IMR-90 (cell line): ENCODE results near the gene OR6K6. TPM values are rescaled to one million over a fixed set of nuclear protein-coding genes. Genes with fewer than 3 reads are reported as not detected.

Source experiments
- ATAC-seq: fragments of 200-7000 bp; cut with Tn5 transposase; 2 replicates; pipeline ENCODE4 v1.9.1; 2020; ENCODE audit warnings: low read depth, mild to moderate bottlenecking, moderate library complexity
- BruUV-seq: library from RNA; stranded (reverse); fragments of 400-500 nt; replicated peaks from 2 replicates; lab custom pipeline; 2021; lab: Mats Ljungman, UMichigan
- CTCF ChIA-PET: fragments of 300-600 bp; formaldehyde crosslinking; extraction: SDS; loops from one replicate; lab custom pipeline; 2021; ENCODE audit warnings: antibody characterized with exemption; lab: Yijun Ruan, JAX
- POLR2A ChIA-PET: fragments of 300-600 bp; sonication (Branson Sonifier 250); formaldehyde crosslinking; loops from one replicate; lab custom pipeline; 2022; ENCODE audit warnings: antibody characterized with exemption; ENCODE audit not compliant: unreplicated experiment; lab: Charles Lee
- DNase-seq: peaks from one replicate; pipeline ENCODE4 v3.0.0; 2013
- H2AFZ ChIP-seq: replicated peaks from 2 replicates; pipeline ENCODE3; 2013; ENCODE audit warnings: low read length, mild to moderate bottlenecking; ENCODE audit not compliant: poor library complexity
- H2AK5ac ChIP-seq: 2 replicates; pipeline ENCODE4 v1.6.1; 2013; ENCODE audit warnings: low read depth, low read length, inconsistent platforms
- H2AK9ac ChIP-seq: replicated peaks from 2 replicates; pipeline ENCODE3; 2013; ENCODE audit warnings: mild to moderate bottlenecking, low read depth, low read length, moderate library complexity; ENCODE audit not compliant: poor library complexity
- H2BK120ac ChIP-seq: 2 replicates; pipeline ENCODE4 v1.6.1; 2013; ENCODE audit warnings: low read depth, low read length, inconsistent platforms
- H2BK15ac ChIP-seq: 3 replicates; pipeline ENCODE4 v1.6.1; 2013; ENCODE audit warnings: low read depth, low read length, inconsistent platforms
- H2BK20ac ChIP-seq: 2 replicates; pipeline ENCODE4 v1.6.1; 2013; ENCODE audit warnings: low read depth, mild to moderate bottlenecking, inconsistent platforms, low read length, moderate library complexity
- H2BK5ac ChIP-seq: 2 replicates; pipeline ENCODE4 v1.6.1; 2013; ENCODE audit warnings: mild to moderate bottlenecking, low read depth, low read length, inconsistent platforms; ENCODE audit not compliant: poor library complexity, severe bottlenecking
- H3K14ac ChIP-seq: replicated peaks from 2 replicates; pipeline ENCODE4 v1.6.1; 2013; ENCODE audit warnings: low read depth, low read length, inconsistent platforms
- H3K18ac ChIP-seq: 2 replicates; pipeline ENCODE4 v1.6.1; 2013; ENCODE audit warnings: low read depth, low read length, control low read depth
- H3K23ac ChIP-seq: 2 replicates; pipeline ENCODE4 v1.6.1; 2013; ENCODE audit warnings: low read depth, low read length, inconsistent platforms
- H3K27ac ChIP-seq: 2 replicates; pipeline ENCODE4 v1.5.1; 2013; ENCODE audit warnings: mild to moderate bottlenecking, control low read depth, low read length; ENCODE audit not compliant: insufficient read depth
- H3K27me3 ChIP-seq: 2 replicates; pipeline ENCODE4 v1.6.1; 2013; ENCODE audit warnings: low read length; ENCODE audit not compliant: control insufficient read depth, insufficient read depth
- H3K36me3 ChIP-seq: 2 replicates; pipeline ENCODE4 v1.6.1; 2013; ENCODE audit warnings: low read length, mixed read lengths; ENCODE audit not compliant: control insufficient read depth, insufficient read depth
- H3K4ac ChIP-seq: 2 replicates; pipeline ENCODE4 v1.6.1; 2013; ENCODE audit warnings: low read depth, low read length, inconsistent platforms
- H3K4me1 ChIP-seq: 2 replicates; pipeline ENCODE4 v1.6.1; 2013; ENCODE audit warnings: low read length, mixed read lengths; ENCODE audit not compliant: control insufficient read depth, insufficient read depth
- H3K4me2 ChIP-seq: 2 replicates; pipeline ENCODE4 v1.6.1; 2013; ENCODE audit warnings: low read depth, mild to moderate bottlenecking, control low read depth, low read length, moderate library complexity
- H3K4me3 ChIP-seq: 2 replicates; pipeline ENCODE4 v1.5.1; 2013; ENCODE audit warnings: low read depth, mild to moderate bottlenecking, control low read depth, low read length, moderate library complexity; ENCODE audit not compliant: insufficient read depth
- H3K56ac ChIP-seq: 2 replicates; pipeline ENCODE4 v1.6.1; 2013; ENCODE audit warnings: low read length, inconsistent platforms; ENCODE audit not compliant: insufficient read depth; ENCODE audit errors: extremely low read depth
- H3K79me1 ChIP-seq, 2 experiments: 2 replicates each; pipeline ENCODE4 v1.6.1; 2013; ENCODE audit warnings: low read length in 2 of 2, inconsistent platforms in 1 of 2, low read depth in 1 of 2
- H3K9ac ChIP-seq: 2 replicates; pipeline ENCODE4 v1.6.1; 2013; ENCODE audit warnings: low read depth, low read length, control low read depth
- H3K9me1 ChIP-seq: 2 replicates; pipeline ENCODE4 v1.6.1; 2013; ENCODE audit warnings: low read length, inconsistent platforms; ENCODE audit not compliant: insufficient read depth
- H3K9me3 ChIP-seq: 2 replicates; pipeline ENCODE4 v1.6.1; 2013; ENCODE audit warnings: low read length; ENCODE audit not compliant: control insufficient read depth, insufficient read depth
- H4K20me1 ChIP-seq: 2 replicates; pipeline ENCODE4 v1.6.1; 2013; ENCODE audit warnings: low read length, inconsistent platforms; ENCODE audit not compliant: insufficient read depth
- H4K5ac ChIP-seq: 2 replicates; pipeline ENCODE4 v1.6.1; 2013; ENCODE audit warnings: mild to moderate bottlenecking, low read depth, low read length, control low read depth
- H4K8ac ChIP-seq, 2 experiments: 2 replicates each; pipeline ENCODE4 v1.6.1; 2013; ENCODE audit warnings: low read depth in 2 of 2, low read length in 2 of 2, control low read depth in 1 of 2, inconsistent platforms in 1 of 2
- H4K91ac ChIP-seq: 2 replicates; pipeline ENCODE4 v1.6.1; 2013; ENCODE audit warnings: low read depth, low read length, inconsistent platforms; ENCODE audit not compliant: insufficient read depth
- BHLHE40 ChIP-seq: fragments of 150-350 bp; IDR thresholded peaks from 2 replicates; pipeline ENCODE4 v1.6.1; 2016; ENCODE audit warnings: mild to moderate bottlenecking, low read depth, low read length
- CEBPB ChIP-seq: IDR thresholded peaks from 2 replicates; pipeline ENCODE4 v1.6.1; 2012; ENCODE audit warnings: low read depth, low read length, improper control_type of control experiment
- CHD1 ChIP-seq: IDR thresholded peaks from 2 replicates; pipeline ENCODE4 v1.6.1; 2012; ENCODE audit warnings: low read depth, low read length, improper control_type of control experiment
- FOS ChIP-seq: fragments of 150-350 bp; IDR thresholded peaks from 2 replicates; pipeline ENCODE4 v1.6.1; 2016; ENCODE audit warnings: low read depth, low read length
- MAFK ChIP-seq: IDR thresholded peaks from 2 replicates; pipeline ENCODE4 v1.6.1; 2012; ENCODE audit warnings: low read depth, low read length, improper control_type of control experiment
- MAZ ChIP-seq: IDR thresholded peaks from 2 replicates; pipeline ENCODE4 v1.6.1; 2012; ENCODE audit warnings: low read depth, mild to moderate bottlenecking, low read length, improper control_type of control experiment, moderate library complexity, borderline replicate concordance
- MXI1 ChIP-seq: IDR thresholded peaks from 2 replicates; pipeline ENCODE4 v1.6.1; 2012; ENCODE audit warnings: low read depth, mild to moderate bottlenecking, low read length, moderate library complexity, borderline replicate concordance
- NFE2L2 ChIP-seq: fragments of 150-350 bp; IDR thresholded peaks from 2 replicates; pipeline ENCODE4 v1.6.1; 2016; ENCODE audit warnings: low read depth, mild to moderate bottlenecking, low read length
- POLR2A ChIP-seq: IDR thresholded peaks from 2 replicates; pipeline ENCODE4 v1.6.1; 2012; ENCODE audit warnings: mild to moderate bottlenecking, low read depth, low read length
- RAD21 ChIP-seq: IDR thresholded peaks from 2 replicates; pipeline ENCODE4 v1.6.1; 2012; ENCODE audit warnings: low read length, improper control_type of control experiment
- RCOR1 ChIP-seq: IDR thresholded peaks from 2 replicates; pipeline ENCODE4 v1.6.1; 2012; ENCODE audit warnings: mild to moderate bottlenecking, low read length, improper control_type of control experiment; ENCODE audit not compliant: insufficient replicate concordance
- RFX5 ChIP-seq: IDR thresholded peaks from 2 replicates; pipeline ENCODE4 v1.8.0; 2012; ENCODE audit warnings: low read depth, mild to moderate bottlenecking, low read length, moderate library complexity
- SMC3 ChIP-seq: fragments of 150-350 bp; IDR thresholded peaks from 2 replicates; pipeline ENCODE4 v1.6.1; 2016; ENCODE audit warnings: low read depth, mild to moderate bottlenecking, antibody characterized with exemption, low read length, moderate library complexity
- WGBS, 2 experiments: methylation state at CpG; one replicate each; pipeline versions ENCODE4 v1.1.5 to v1.1.7; 2013; ENCODE audit warnings: missing lambda C conversion rate in 2 of 2; ENCODE audit not compliant: insufficient read length in 1 of 2; ENCODE audit errors: extremely low coverage in 2 of 2; 5-methylcytosine and 5-hydroxymethylcytosine counted together
- dilution Hi-C: fragments of 300-500 bp; cut with HindIII; formaldehyde crosslinking; loops from one replicate; pipeline ENCODE4 v1.14.3; 2018; ENCODE audit warnings: low sequenced_read_pairs; ENCODE audit not compliant: unreplicated experiment
- in situ Hi-C: fragments of 300-500 bp; cut with MboI; formaldehyde crosslinking; loops from 3 replicates; pipeline ENCODE4 v1.14.3; 2019; ENCODE audit warnings: low sequenced_read_pairs, inconsistent platforms, mixed read lengths
- intact Hi-C: fragments of 100-400 bp; cut with micrococcal nuclease; formaldehyde crosslinking; loops from 2 replicates; pipeline ENCODE4 v1.10.0; 2022
- polyA plus RNA-seq, 3 experiments: library from polyadenylated mRNA; depleted of rRNA; stranded (reverse); fragments of >200 nt; gene quantifications; 2 replicates each; pipeline ENCODE4 v1.2.3, GENCODE V29; 2012; ENCODE audit warnings: low replicate concordance in 1 of 3
- total RNA-seq: library from RNA; depleted of rRNA; stranded (reverse); fragments of >200 nt; gene quantifications from 2 replicates; pipeline ENCODE4 v1.2.3, GENCODE V29; 2012
- TF ChIP-seq, protein P1 (sequence below): conservative IDR thresholded peaks from 2 replicates; pipeline ENCODE4 v1.5.1; 2012; ENCODE audit warnings: mild to moderate bottlenecking, low read depth, low read length, improper control_type of control experiment
- TF ChIP-seq, protein P2 (sequence below): fragments of 150-350 bp; IDR thresholded peaks from 2 replicates; pipeline ENCODE4 v1.6.1; 2016; ENCODE audit warnings: low read depth, mild to moderate bottlenecking, low read length, moderate library complexity, borderline replicate concordance
- TF ChIP-seq, protein P3 (sequence below): fragments of 150-350 bp; IDR thresholded peaks from 2 replicates; pipeline ENCODE4 v1.6.1; 2017; ENCODE audit warnings: mild to moderate bottlenecking, antibody characterized with exemption, low read length, low read depth

The OR6K6 gene
- total and polyA plus RNA-seq, 2 of the 4 experiments (the other 2 are of a cell fraction): not detected

DNA sequence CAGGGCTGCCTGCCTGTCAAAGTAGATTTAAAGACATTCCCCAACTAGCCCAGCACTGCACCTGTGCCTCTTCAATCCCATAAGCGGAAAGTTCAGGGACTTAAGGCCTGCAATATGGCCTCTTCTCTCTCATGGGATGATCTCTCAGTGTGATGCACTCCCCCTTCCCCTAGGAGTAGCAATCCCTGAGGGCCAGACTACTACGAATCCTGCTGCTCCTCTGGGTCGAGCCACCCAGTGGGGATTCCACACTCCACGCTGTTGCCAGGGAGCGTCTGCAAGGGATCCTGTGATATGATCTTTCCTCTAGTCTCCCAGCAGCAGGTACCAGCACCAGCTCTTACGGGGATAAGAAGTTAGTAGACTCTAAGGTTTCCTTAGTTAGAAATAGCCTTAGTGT is 39.7 kb downstream of the OR6K6 start:
- in situ Hi-C loops (no loop called here), intact Hi-C loops (loop anchor here (10.0 kb wide), 1 partner anchor 281 kb away; the partner anchor contains the start of gene AIM2), dilution Hi-C loops (no loop called here)
- no peak for DNase-seq
- H2AK9ac ChIP-seq: no peak overlapping the region
- H4K91ac ChIP-seq: no peak overlapping the region
- H2AK5ac ChIP-seq: no peak overlapping the region
- no peak for TF ChIP-seq MAZ
- TF ChIP-seq, protein P1, sequence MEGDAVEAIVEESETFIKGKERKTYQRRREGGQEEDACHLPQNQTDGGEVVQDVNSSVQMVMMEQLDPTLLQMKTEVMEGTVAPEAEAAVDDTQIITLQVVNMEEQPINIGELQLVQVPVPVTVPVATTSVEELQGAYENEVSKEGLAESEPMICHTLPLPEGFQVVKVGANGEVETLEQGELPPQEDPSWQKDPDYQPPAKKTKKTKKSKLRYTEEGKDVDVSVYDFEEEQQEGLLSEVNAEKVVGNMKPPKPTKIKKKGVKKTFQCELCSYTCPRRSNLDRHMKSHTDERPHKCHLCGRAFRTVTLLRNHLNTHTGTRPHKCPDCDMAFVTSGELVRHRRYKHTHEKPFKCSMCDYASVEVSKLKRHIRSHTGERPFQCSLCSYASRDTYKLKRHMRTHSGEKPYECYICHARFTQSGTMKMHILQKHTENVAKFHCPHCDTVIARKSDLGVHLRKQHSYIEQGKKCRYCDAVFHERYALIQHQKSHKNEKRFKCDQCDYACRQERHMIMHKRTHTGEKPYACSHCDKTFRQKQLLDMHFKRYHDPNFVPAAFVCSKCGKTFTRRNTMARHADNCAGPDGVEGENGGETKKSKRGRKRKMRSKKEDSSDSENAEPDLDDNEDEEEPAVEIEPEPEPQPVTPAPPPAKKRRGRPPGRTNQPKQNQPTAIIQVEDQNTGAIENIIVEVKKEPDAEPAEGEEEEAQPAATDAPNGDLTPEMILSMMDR: no peak
- no peak for TF ChIP-seq SMC3
- no peak for TF ChIP-seq RFX5
- TF ChIP-seq, protein P2, sequence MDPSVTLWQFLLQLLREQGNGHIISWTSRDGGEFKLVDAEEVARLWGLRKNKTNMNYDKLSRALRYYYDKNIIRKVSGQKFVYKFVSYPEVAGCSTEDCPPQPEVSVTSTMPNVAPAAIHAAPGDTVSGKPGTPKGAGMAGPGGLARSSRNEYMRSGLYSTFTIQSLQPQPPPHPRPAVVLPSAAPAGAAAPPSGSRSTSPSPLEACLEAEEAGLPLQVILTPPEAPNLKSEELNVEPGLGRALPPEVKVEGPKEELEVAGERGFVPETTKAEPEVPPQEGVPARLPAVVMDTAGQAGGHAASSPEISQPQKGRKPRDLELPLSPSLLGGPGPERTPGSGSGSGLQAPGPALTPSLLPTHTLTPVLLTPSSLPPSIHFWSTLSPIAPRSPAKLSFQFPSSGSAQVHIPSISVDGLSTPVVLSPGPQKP: no peak
- TF ChIP-seq RCOR1: no peak
- no peak for TF ChIP-seq CEBPB
- TF ChIP-seq, protein P3, sequence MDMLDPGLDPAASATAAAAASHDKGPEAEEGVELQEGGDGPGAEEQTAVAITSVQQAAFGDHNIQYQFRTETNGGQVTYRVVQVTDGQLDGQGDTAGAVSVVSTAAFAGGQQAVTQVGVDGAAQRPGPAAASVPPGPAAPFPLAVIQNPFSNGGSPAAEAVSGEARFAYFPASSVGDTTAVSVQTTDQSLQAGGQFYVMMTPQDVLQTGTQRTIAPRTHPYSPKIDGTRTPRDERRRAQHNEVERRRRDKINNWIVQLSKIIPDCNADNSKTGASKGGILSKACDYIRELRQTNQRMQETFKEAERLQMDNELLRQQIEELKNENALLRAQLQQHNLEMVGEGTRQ: no peak
- TF ChIP-seq POLR2A: no peak
- TF ChIP-seq NFE2L2: no peak
- no peak for TF ChIP-seq FOS
- no peak for TF ChIP-seq MAFK
- no peak for TF ChIP-seq RAD21
- no peak for TF ChIP-seq CHD1
- no peak for TF ChIP-seq BHLHE40
- TF ChIP-seq MXI1: no peak
- ATAC-seq: no peak
- H3K4me2 ChIP-seq: no peak overlapping the region
- H3K9ac ChIP-seq: no peak overlapping the region
- H3K4me3 ChIP-seq: no peak overlapping the region
- no peak overlapping the region for H4K5ac ChIP-seq
- H3K9me1 ChIP-seq: no peaks in the 10 kb centered on the region
- H3K79me1 ChIP-seq: no peaks in the 10 kb centered on the region
- H2BK15ac ChIP-seq: no peak overlapping the region
- no peak overlapping the region for H3K18ac ChIP-seq
- ChIA-PET POLR2A (no interaction called here), CTCF (no interaction called here)
- H3K27ac ChIP-seq: no peak overlapping the region
- H3K4ac ChIP-seq: no peak overlapping the region
- H3K27me3 ChIP-seq: no peaks in the 10 kb centered on the region
- no peak overlapping the region for H2BK120ac ChIP-seq
- H2BK5ac ChIP-seq: no peak overlapping the region
- no peaks in the 10 kb centered on the region for H3K36me3 ChIP-seq
- H3K56ac ChIP-seq: no peak overlapping the region
- no peak overlapping the region for H2BK20ac ChIP-seq
- no peak overlapping the region for H4K8ac ChIP-seq
- no peak overlapping the region for H3K14ac ChIP-seq
- H2AFZ ChIP-seq: no peak overlapping the region
- H4K20me1 ChIP-seq: no peaks in the 10 kb centered on the region
- no CpG with 5 or more reads among the region's 6 CpGs for WGBS, 2 experiments
- no peaks in the 10 kb centered on the region for H3K9me3 ChIP-seq
- no peaks in the 10 kb centered on the region for H3K4me1 ChIP-seq
- no TSS peak for BruUV-seq
- H3K23ac ChIP-seq: no peak overlapping the region
